Measurements from ENCODE around the gene JSRP1. TPM values are rescaled to one million over a fixed set of nuclear protein-coding genes. Genes with fewer than 3 reads are reported as not detected.

JSRP1 gene
- total and polyA plus RNA-seq, 2 of the 8 experiments (the other 6 are each of a cell fraction or from before 2014, with no cell fraction given), result 0.24 to 0.56 TPM

DNA sequence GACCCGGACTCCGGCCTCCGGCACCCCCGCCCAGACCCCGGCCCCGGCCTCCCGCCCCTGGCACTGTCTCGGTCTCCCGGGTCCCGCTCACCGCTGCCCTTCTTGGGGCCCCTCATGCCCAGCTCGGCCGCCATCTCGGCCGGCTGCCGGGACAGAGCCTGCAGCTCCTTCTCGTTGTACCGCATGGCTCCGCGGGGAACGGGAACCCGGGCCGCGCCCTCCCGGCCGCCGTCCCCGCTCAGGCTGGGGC is 20.2 kb downstream of the JSRP1 start (continued):
- TF ChIP-seq CHD7 (IDR thresholded peaks at IDR 0.05; ENCODE audit: insufficient replicate concordance, low read length) (no peak), KDM1A (IDR thresholded peaks at IDR 0.05; ENCODE audit: borderline replicate concordance, low read length) (no peak), BACH1 (IDR thresholded peaks at IDR 0.05; ENCODE audit: low read length) (no peak), KDM5A (IDR thresholded peaks at IDR 0.05; ENCODE audit: low read length) (no peak), SIRT6 (IDR thresholded peaks at IDR 0.05; ENCODE audit: low read length) (no peak), JUN (IDR thresholded peaks at IDR 0.05; ENCODE audit: low read depth, low read length) (no peak), BRCA1 (IDR thresholded peaks at IDR 0.05; ENCODE audit: low read depth, low read length) (no peak), SUZ12 (IDR thresholded peaks at IDR 0.05; ENCODE audit: low read length) (no peak), EZH2 (IDR thresholded peaks at IDR 0.05; ENCODE audit: low read depth, low read length, severe bottlenecking) (no peak), CREB1 (IDR thresholded peaks at IDR 0.05) (no peak)
- TF ChIP-seq, protein P1, sequence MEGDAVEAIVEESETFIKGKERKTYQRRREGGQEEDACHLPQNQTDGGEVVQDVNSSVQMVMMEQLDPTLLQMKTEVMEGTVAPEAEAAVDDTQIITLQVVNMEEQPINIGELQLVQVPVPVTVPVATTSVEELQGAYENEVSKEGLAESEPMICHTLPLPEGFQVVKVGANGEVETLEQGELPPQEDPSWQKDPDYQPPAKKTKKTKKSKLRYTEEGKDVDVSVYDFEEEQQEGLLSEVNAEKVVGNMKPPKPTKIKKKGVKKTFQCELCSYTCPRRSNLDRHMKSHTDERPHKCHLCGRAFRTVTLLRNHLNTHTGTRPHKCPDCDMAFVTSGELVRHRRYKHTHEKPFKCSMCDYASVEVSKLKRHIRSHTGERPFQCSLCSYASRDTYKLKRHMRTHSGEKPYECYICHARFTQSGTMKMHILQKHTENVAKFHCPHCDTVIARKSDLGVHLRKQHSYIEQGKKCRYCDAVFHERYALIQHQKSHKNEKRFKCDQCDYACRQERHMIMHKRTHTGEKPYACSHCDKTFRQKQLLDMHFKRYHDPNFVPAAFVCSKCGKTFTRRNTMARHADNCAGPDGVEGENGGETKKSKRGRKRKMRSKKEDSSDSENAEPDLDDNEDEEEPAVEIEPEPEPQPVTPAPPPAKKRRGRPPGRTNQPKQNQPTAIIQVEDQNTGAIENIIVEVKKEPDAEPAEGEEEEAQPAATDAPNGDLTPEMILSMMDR (IDR thresholded peaks at IDR 0.05; ENCODE audit: control extremely low read depth in 1 of 3, insufficient read depth in 1 of 3, low read depth in 1 of 3, low read length in 3 of 3), result no peak
